ENCODE measurements around the gene TMEM40. TPM values are rescaled to one million over a fixed set of nuclear protein-coding genes. Genes with fewer than 3 reads are reported as not detected.
"Not testable (repeated sequence)": the region's sequence is repeated elsewhere in the genome, so short reads cannot be mapped to it uniquely, and the experiment has no call there.

The TMEM40 gene
- total RNA-seq, 1 experiment from 2014 or later = not detected

DNA sequence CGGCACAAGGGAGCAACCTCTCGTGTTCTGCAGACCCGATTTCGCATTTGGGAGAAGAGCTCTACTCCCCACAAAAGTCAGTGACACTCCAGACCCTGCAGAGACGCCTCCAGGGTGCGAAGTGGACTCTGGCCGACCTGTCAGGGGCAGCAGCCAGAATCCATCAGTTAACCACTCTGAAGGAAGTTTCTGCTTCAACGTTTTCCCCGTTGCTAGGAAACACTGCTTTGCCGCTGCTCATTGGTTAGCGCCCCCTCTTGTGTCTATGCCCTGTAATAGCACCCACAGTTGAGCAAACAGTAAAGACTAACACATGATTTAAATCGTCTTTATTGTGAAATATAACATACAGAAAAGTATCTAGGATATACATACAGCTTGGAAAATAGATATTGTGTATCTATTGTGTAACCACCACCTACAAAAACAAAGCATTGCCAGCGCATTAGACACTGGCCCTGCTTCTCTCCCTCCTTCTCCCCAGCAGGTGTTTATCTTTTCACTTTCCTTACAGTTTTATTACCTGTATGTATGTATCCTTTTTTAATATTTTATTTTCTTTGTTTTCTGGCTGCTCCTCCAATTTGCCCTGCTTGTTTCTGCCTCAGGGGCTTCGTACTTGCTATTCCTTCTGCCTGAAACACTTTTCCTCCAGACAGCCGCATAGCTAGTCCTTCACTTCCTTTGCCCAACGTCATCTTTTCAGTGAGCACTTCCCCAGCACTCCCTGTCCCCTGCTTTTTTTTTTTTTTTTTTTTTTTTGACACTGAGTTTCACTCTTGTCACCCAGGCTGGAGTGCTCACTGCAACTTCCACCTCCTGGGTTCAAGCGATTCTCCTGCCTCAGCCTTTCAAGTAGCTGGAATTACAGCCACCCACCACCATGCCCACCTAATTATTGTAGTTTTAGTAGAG lies 38.8 kb downstream of the TMEM40 start:
- DNase-seq (ENCODE audit: low spot score) = peak; percentile 83

GRCh38 chr3:12719541-12719940 lies 39.5 kb downstream of the TMEM40 start:
- DNase-seq (ENCODE audit: low spot score) = peak; percentile 11

GRCh38 chr3:12716605-12717151 lies 42.4 kb downstream of the TMEM40 start:
- DNase-seq (ENCODE audit: low spot score) = no peak

DNA sequence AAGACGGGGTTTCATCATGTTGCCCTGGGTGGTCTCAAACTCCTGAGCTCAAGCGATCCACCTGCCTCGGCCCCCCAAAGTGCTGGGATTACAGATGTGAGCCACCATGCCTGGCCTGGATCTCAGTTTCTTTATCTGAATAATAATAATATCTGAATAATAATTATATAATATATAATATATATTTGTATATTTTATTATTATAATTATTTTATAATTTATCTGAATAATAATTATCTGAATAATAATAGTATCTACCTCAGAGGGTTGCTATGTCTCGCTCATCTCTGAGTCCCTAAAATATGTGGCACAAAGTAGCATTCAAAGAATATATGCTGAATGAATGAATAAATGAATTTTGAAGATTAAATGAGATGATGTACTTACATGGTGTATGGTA lies 44.8 kb downstream of the TMEM40 start:
- DNase-seq (ENCODE audit: low spot score) = no peak

- DNase-seq (ENCODE audit: low spot score) = no peak
Measured at GRCh38 chr3:12710062-12710461, 49.0 kb downstream of the TMEM40 start.

GRCh38 chr3:12709334-12709733 lies 49.7 kb downstream of the TMEM40 start:
- no peak for DNase-seq (ENCODE audit: low spot score)

DNA sequence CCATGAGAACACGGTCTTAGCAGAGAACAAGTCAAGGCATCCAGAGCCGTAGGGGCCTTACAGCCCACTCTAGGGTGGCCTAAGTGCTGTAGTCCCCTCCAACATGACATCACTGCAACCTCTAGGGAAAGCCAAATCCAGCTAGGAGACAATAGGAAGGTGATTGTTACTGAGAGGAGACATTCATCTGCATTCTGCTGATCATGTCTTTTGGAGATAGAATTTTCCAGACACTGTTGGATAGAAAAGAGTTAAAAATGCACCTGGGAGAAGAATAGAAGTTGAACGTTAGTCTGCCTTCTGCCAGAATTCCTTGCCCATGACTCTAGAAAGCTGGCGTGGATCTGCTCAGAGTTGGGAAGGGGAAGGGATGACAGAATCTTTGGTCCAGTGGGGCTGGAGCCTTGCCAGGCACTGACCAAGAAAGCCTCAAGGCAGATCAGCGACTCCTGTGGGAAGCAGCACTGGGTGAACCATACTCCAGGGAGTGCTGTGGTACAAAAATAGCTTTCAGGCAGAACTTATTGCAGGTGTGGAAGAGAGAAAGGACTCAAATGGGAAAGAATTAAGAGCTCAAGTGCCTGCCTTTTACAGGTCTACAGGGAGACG lies 50.4 kb downstream of the TMEM40 start:
- DNase-seq (ENCODE audit: low spot score) = no peak

GRCh38 chr3:12707449-12707848 lies 51.6 kb downstream of the TMEM40 start:
- no peak for DNase-seq (ENCODE audit: low spot score)

DNA sequence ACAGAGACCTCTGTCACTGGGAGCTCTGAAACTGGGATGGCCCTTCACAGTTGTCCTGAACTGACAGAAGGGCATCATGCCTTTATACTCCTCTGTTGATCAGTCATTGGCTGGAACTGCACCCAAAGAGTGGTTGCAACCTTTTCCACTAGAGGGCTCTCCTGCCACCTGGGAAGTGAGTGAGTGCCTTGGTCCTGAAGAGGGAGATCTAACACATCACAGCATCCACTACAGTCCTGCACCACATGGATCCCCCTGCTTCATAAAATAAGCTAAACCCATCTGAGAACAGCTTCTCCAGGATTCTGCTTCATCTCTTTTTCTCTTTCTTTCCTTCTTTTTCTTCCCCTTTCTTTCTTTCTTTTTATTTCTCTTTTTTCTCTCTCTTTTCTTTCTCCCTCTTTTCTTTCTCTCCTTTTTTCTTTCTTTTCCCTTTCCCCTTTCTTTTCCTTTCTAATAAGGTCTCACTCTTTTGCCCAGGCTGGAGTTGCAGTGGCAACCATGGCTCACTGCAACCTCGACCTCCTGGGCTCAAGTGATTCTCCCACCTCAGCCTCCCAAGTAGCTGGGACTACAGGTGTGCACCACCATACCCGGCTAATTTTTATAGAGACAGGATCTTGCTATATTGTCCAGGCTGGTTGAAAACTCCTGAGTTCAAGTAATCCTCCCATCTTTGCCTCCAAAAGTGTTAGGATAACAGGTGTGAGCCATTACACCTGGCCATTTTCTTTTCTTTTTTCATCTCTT lies 52.4 kb downstream of the TMEM40 start:
- DNase-seq (ENCODE audit: low spot score) = peak; percentile 79

DNA sequence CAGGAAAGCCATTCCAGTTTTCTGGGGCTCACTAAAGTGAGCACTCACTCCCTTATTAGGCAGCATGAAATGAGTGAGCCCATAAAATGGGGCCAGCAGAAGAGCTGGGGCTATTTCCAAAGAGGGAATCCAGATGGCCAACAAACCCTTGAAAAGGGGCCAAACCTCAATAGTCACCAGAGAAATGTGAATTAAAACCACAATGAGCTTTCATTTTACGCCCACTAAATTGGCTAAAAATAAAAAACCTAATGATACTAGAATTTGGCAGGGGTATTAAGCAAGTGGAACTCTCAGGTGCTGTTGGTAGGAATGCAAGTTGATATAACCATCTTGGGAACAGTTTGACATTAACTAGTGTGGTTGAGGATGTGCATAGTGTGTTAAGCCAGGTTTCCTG lies 53.1 kb downstream of the TMEM40 start:
- DNase-seq (ENCODE audit: low spot score) = no peak

- no peak for DNase-seq (ENCODE audit: low spot score)
Measured at GRCh38 chr3:12705374-12705926, 53.6 kb downstream of the TMEM40 start.

DNA sequence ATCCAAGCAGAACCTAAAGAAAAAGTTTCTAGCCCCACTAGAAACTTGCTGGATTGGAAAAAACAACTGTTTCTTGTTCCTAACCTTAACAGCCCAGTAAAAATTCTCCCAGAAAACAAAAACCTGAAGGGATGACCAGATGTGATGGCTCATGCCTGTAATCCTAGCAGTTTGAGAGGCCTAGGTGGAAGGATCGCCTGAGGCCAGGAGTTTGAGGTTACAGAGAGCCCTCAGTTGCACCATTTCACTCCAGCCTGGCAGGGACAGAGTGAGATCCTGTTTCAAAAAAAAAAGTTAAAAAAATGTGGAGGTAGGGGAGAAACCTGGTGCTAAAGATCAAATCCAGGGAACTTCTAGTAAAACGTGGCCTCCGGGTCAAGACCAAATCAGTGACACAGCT lies 56.6 kb downstream of the TMEM40 start:
- no peak for DNase-seq (ENCODE audit: low spot score)

DNA sequence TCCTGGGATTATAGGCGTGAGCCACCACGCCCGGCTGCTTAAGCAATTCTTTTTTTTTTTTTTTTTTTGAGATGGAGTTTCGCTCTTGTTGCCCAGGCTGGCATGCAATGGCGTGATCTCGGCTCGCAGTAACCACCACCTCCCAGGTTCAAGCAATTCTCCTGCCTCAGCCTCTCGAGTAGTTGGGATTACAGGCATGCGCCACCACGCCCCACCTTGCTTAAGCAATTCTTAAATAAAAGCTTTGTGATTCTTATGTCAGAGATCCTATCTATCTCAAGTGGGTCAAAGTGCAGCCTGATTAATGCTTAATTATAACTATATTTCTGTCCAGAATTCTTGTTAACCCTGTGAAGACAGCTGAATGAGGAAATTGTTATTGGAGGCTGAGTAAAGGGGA lies 57.5 kb downstream of the TMEM40 start:
- DNase-seq (ENCODE audit: low spot score) = not testable (repeated sequence)

GRCh38 chr3:12700800-12701199 lies 58.3 kb downstream of the TMEM40 start:
- DNase-seq (ENCODE audit: low spot score) = no peak

DNA sequence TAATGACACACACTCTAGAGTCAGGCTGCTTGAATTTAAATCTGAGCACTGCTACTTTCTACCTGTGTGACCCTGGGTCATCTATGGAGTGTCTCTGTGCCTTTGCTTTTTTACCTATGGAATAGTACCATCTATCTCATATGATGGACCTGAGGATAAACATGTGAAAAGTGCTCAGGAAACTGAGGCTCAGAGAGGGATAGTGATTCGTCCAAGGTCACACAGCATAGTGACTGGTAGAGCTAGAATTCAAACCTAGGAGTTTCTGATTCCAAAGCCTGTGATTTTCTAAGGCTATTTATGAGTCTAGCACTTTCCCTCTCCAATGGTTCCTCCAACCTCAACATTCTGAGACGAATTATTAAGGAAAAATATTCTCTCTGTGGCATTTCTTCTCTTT lies 63.1 kb downstream of the TMEM40 start:
- no peak for DNase-seq (ENCODE audit: low spot score)

DNA sequence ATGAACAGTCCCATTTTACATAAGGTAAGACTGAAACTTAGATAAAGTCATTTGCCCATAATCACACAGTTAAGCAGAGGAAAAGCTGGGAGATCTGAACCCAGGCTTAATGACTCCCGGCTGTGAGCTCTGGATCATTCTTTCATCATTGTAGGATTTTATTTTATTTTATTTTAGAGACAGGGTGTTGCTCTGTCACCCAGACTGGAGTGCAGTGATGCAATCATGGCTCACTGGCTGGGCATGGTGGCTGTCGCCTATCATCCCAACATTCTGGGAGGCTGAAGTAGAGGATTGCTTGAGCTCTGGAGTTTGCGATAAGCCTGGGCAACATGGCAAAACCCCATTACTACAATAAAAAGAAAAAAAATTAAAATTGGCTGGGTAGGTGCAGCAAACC lies 63.9 kb downstream of the TMEM40 start:
- no peak for DNase-seq (ENCODE audit: low spot score)

DNA sequence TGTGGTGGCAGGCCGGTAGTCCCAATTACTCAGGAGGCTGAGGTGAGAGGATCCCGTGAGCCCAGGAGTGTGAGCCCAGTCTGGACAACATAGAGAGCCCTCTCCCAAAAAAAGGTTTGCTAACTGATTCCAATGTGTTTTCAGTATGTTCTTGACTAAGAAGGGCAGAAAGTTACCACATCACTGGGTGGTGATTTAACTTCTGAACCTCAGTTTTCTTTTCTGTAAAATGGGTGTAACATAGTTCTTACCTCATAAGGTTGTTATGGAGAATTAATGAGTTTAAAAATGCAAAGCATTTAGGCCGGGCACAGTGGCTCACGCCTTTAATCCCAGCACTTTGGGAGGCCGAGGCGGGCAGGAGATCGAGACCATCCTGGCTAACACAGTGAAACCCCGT lies 66.6 kb downstream of the TMEM40 start:
- no peak for DNase-seq (ENCODE audit: low spot score)

GRCh38 chr3:12689997-12690711 lies 68.9 kb downstream of the TMEM40 start:
- no peak for DNase-seq (ENCODE audit: low spot score)

DNA sequence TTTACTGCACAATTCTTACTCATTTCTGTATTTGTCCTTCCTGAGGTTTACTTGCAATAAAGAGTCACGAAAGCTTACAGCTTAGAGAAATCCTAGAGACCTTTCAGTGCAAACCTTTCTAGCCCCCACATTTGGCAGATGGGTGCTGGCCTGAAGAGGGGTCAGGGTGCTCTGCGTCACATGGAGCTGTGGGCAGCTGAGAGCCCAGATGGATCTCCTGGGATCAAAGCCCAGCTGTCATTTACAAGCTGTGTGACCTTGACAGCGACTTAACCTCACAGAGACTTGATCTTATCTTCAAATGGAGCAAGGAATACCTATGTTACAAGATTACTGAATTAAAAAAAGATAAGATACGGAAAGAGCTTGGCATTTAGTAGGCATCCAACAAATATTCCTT lies 71.1 kb downstream of the TMEM40 start:
- DNase-seq (ENCODE audit: low spot score) = no peak

DNA sequence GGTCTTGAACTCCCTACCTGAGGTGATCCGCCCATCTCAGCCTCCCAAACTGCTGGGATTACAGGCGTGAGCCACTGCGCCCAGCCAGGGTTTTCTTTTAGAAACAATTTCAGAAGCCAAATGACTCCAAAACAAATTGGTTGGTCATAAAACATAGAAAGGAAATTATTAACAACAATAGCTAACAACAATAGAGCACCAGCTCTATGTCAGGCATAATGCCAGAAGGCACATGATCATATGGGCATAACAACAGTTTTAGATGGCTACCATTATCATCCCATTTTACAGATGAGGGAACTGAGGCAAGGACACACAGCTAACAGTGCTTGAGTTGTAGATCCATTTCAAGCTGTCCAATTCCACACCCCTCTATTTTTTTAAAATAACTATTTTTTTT lies 73.0 kb downstream of the TMEM40 start:
- no peak for DNase-seq (ENCODE audit: low spot score)

Data from HT-29 (cell line).